ENCODE measurements around the gene METTL1.

- TF ChIP-seq CTCF (IDR thresholded peaks at IDR 0.05; ENCODE audit: insufficient read depth, low read length, poor library complexity, severe bottlenecking) (no peak), EZH2phosphoT487 (conservative IDR thresholded peaks at IDR 0.05; ENCODE audit: low read length) (no peak)
These were observed 33.2 kb downstream of the METTL1 start, which contains the start of gene AGAP2 for GRCh38 chr12:57738661-57739237.

Measured in SU-DHL-6 (cell line).